ENCODE measurements around the gene LRRC3.

GRCh38 chr21:44511219-44511937, 56.1 kb downstream of the LRRC3 start:
- TF ChIP-seq, protein P1, sequence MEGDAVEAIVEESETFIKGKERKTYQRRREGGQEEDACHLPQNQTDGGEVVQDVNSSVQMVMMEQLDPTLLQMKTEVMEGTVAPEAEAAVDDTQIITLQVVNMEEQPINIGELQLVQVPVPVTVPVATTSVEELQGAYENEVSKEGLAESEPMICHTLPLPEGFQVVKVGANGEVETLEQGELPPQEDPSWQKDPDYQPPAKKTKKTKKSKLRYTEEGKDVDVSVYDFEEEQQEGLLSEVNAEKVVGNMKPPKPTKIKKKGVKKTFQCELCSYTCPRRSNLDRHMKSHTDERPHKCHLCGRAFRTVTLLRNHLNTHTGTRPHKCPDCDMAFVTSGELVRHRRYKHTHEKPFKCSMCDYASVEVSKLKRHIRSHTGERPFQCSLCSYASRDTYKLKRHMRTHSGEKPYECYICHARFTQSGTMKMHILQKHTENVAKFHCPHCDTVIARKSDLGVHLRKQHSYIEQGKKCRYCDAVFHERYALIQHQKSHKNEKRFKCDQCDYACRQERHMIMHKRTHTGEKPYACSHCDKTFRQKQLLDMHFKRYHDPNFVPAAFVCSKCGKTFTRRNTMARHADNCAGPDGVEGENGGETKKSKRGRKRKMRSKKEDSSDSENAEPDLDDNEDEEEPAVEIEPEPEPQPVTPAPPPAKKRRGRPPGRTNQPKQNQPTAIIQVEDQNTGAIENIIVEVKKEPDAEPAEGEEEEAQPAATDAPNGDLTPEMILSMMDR (IDR thresholded peaks at IDR 0.05): no peak
- no peak for TF ChIP-seq POLR2A (IDR thresholded peaks at IDR 0.05)
